ENCODE results near the gene MCRIP2. TPM values are rescaled to one million over a fixed set of nuclear protein-coding genes. Genes with fewer than 3 reads are reported as not detected.

MCRIP2 gene
- total and polyA plus RNA-seq, 5 donors, result 71.2 to 141 (median 87.6) TPM

- WGBS, result 95% methylated on average over 43 of the region's 43 CpGs
- intact Hi-C loops (cut with DNase I), result no loop called here
- no peak for DNase-seq
Observed at GRCh38 chr16:598823-599739, 42.5 kb upstream of the MCRIP2 start.

GRCh38 chr16:600781-601180, 40.8 kb upstream of the MCRIP2 start:
- intact Hi-C loops (cut with DNase I), result no loop called here
- Histone ChIP-seq H3K9me3 (ENCODE audit: control insufficient read depth, low read length) (no peaks in the 10 kb centered on the region), H3K27me3 (ENCODE audit: control insufficient read depth, insufficient read depth) (no peaks in the 10 kb centered on the region), H3K4me3 (ENCODE audit: low read length) (no peak overlapping the region), H3K4me1 (ENCODE audit: control insufficient read depth, insufficient read depth, low read length) (no peaks in the 10 kb centered on the region), H3K27ac (ENCODE audit: low read length) (no peak overlapping the region)
- no peak for ATAC-seq
- no peak for DNase-seq
- WGBS, result 40% methylated on average over 7 of the region's 7 CpGs

More at GRCh38 chr16:598823-599739, 42.5 kb upstream of the MCRIP2 start:
- Histone ChIP-seq H3K9me3 (ENCODE audit: control insufficient read depth, low read length) (no peaks in the 10 kb centered on the region), H3K27me3 (ENCODE audit: control insufficient read depth, insufficient read depth) (no peaks in the 10 kb centered on the region), H3K27ac (ENCODE audit: low read length) (no peak overlapping the region), H3K4me1 (ENCODE audit: control insufficient read depth, insufficient read depth, low read length) (no peaks in the 10 kb centered on the region), H3K4me3 (ENCODE audit: low read length) (no peak overlapping the region)
- ATAC-seq, result no peak

- no peak overlapping the region for H3K27ac ChIP-seq (ENCODE audit: low read length)
- whole genome bisulfite sequencing, result 85% methylated on average over 5 of the region's 5 CpGs
- intact Hi-C loops (cut with DNase I), result no loop called here
Observed at GRCh38 chr16:603933-604332, 37.7 kb upstream of the MCRIP2 start.

GRCh38 chr16:606656-607307, 34.8 kb upstream of the MCRIP2 start:
- H3K9me3 ChIP-seq (ENCODE audit: control insufficient read depth, low read length), result no peaks in the 10 kb centered on the region
- intact Hi-C loops (cut with DNase I), result no loop called here
- H3K27me3 ChIP-seq (ENCODE audit: control insufficient read depth, insufficient read depth), result no peaks in the 10 kb centered on the region
- H3K27ac ChIP-seq (ENCODE audit: low read length), result no peak overlapping the region
- WGBS, result 94% methylated on average over 22 of the region's 22 CpGs
- no peaks in the 10 kb centered on the region for H3K4me1 ChIP-seq (ENCODE audit: control insufficient read depth, insufficient read depth, low read length)
- H3K4me3 ChIP-seq (ENCODE audit: low read length), result no peak overlapping the region
- DNase-seq, result peak in 1 of 3 donors; percentile 30
- no peak for ATAC-seq

More at GRCh38 chr16:603933-604332, 37.7 kb upstream of the MCRIP2 start:
- DNase-seq, result no peak
- Histone ChIP-seq H3K4me1 (ENCODE audit: control insufficient read depth, insufficient read depth, low read length) (no peaks in the 10 kb centered on the region), H3K27me3 (ENCODE audit: control insufficient read depth, insufficient read depth) (no peaks in the 10 kb centered on the region), H3K9me3 (ENCODE audit: control insufficient read depth, low read length) (no peaks in the 10 kb centered on the region), H3K4me3 (ENCODE audit: low read length) (no peak overlapping the region)
- no peak for ATAC-seq

GRCh38 chr16:608019-608418, 33.6 kb upstream of the MCRIP2 start:
- intact Hi-C loops (cut with DNase I), result no loop called here
- Histone ChIP-seq H3K27me3 (ENCODE audit: control insufficient read depth, insufficient read depth) (no peaks in the 10 kb centered on the region), H3K27ac (ENCODE audit: low read length) (no peak overlapping the region), H3K4me3 (ENCODE audit: low read length) (no peak overlapping the region), H3K4me1 (ENCODE audit: control insufficient read depth, insufficient read depth, low read length) (no peaks in the 10 kb centered on the region), H3K9me3 (ENCODE audit: control insufficient read depth, low read length) (no peaks in the 10 kb centered on the region)
- DNase-seq (no peak), ATAC-seq (no peak)
- WGBS, result 85% methylated on average over 10 of the region's 10 CpGs

GRCh38 chr16:609316-609715, 32.3 kb upstream of the MCRIP2 start:
- H3K4me1 ChIP-seq (ENCODE audit: control insufficient read depth, insufficient read depth, low read length), result no peaks in the 10 kb centered on the region
- H3K4me3 ChIP-seq (ENCODE audit: low read length), result no peak overlapping the region
- ATAC-seq (peak in 1 of 2 donors; percentile 25), DNase-seq (peak in 1 of 3 donors; percentile 35)
- WGBS, result 81% methylated on average over 13 of the region's 13 CpGs
- no peak overlapping the region for H3K27ac ChIP-seq (ENCODE audit: low read length)
- intact Hi-C loops (cut with DNase I), result no loop called here
- H3K9me3 ChIP-seq (ENCODE audit: control insufficient read depth, low read length), result no peaks in the 10 kb centered on the region
- H3K27me3 ChIP-seq (ENCODE audit: control insufficient read depth, insufficient read depth), result no peaks in the 10 kb centered on the region

- ATAC-seq (peak in 1 of 2 donors; percentile 14), DNase-seq (peak in 1 of 3 donors; percentile 49)
- Histone ChIP-seq H3K4me1 (ENCODE audit: control insufficient read depth, insufficient read depth, low read length) (no peaks in the 10 kb centered on the region), H3K27ac (ENCODE audit: low read length) (no peak overlapping the region), H3K4me3 (ENCODE audit: low read length) (no peak overlapping the region), H3K9me3 (ENCODE audit: control insufficient read depth, low read length) (no peaks in the 10 kb centered on the region), H3K27me3 (ENCODE audit: control insufficient read depth, insufficient read depth) (no peaks in the 10 kb centered on the region)
- WGBS, result 90% methylated on average over 14 of the region's 14 CpGs
- intact Hi-C loops (cut with DNase I), result no loop called here
Observed at GRCh38 chr16:609984-610383, 31.6 kb upstream of the MCRIP2 start.

- H3K4me1 ChIP-seq (ENCODE audit: control insufficient read depth, insufficient read depth, low read length), result no peaks in the 10 kb centered on the region
- peak in 2 of 3 donors; percentile 75 to 81 for DNase-seq
- H3K27me3 ChIP-seq (ENCODE audit: control insufficient read depth, insufficient read depth), result no peaks in the 10 kb centered on the region
- WGBS, result 68% methylated on average over 28 of the region's 28 CpGs
- intact Hi-C loops (cut with DNase I), result no loop called here
- no peak overlapping the region for H3K27ac ChIP-seq (ENCODE audit: low read length)
- peak; percentile 51 to 73 for ATAC-seq
- H3K4me3 ChIP-seq (ENCODE audit: low read length), result no peak overlapping the region
- H3K9me3 ChIP-seq (ENCODE audit: control insufficient read depth, low read length), result no peaks in the 10 kb centered on the region
Observed at GRCh38 chr16:610513-611381, 30.9 kb upstream of the MCRIP2 start.

- Histone ChIP-seq H3K9me3 (ENCODE audit: control insufficient read depth, low read length) (no peaks in the 10 kb centered on the region), H3K27ac (ENCODE audit: low read length) (no peak overlapping the region), H3K4me3 (ENCODE audit: low read length) (no peak overlapping the region), H3K4me1 (ENCODE audit: control insufficient read depth, insufficient read depth, low read length) (no peaks in the 10 kb centered on the region), H3K27me3 (ENCODE audit: control insufficient read depth, insufficient read depth) (no peaks in the 10 kb centered on the region)
- ATAC-seq (no peak), DNase-seq (peak in 1 of 3 donors; percentile 42)
- intact Hi-C loops (cut with DNase I), result no loop called here
- 95% methylated on average over 13 of the region's 13 CpGs for WGBS
Observed at GRCh38 chr16:615122-615521, 26.5 kb upstream of the MCRIP2 start.

- 93% methylated on average over 39 of the region's 39 CpGs for WGBS
- peak; percentile 38 to 44 for ATAC-seq
- intact Hi-C loops (cut with DNase I), result no loop called here
- Histone ChIP-seq H3K4me1 (ENCODE audit: control insufficient read depth, insufficient read depth, low read length) (no peaks in the 10 kb centered on the region), H3K4me3 (ENCODE audit: low read length) (no peak overlapping the region), H3K9me3 (ENCODE audit: control insufficient read depth, low read length) (no peaks in the 10 kb centered on the region), H3K27ac (ENCODE audit: low read length) (no peak overlapping the region), H3K27me3 (ENCODE audit: control insufficient read depth, insufficient read depth) (no peaks in the 10 kb centered on the region)
- peak in 1 of 3 donors; percentile 49 for DNase-seq
Observed at GRCh38 chr16:616733-617586, 24.7 kb upstream of the MCRIP2 start.

All from right cardiac atrium (tissue), 5 donors.